NOMO-1 (cell line): ENCODE data around the gene GRK2.
"Not testable (repeated sequence)": the region's sequence is repeated elsewhere in the genome, so short reads cannot be mapped to it uniquely, and the experiment has no call there.

Experiments used
- DNase-seq, 2 experiments: peaks; one replicate each; lab custom pipeline; 2025; ENCODE audit not compliant: unreplicated experiment in 2 of 2; lab: John Stamatoyannopoulos, UW

GRK2 gene

GRCh38 chr11:67253872-67254624 lies 12.2 kb upstream of the GRK2 start:
- DNase-seq, result no peak

DNA sequence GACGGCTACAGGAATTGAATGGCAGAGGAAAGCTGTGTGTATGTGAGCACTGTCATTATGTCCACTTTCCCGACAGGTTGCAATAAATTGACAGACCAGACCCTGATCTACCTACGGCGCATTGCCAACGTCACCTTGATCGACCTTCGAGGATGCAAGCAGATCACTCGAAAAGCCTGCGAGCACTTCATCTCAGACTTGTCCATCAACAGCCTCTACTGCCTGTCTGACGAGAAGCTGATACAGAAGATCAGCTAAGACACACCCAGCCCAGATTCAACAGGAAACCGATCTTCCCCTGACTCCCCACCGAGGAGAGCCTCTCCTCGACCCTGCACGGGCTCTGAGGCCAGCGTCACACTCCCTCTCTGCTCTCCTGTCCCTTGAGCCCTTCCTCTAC lies 11.5 kb upstream of the GRK2 start:
- no peak for DNase-seq

DNA sequence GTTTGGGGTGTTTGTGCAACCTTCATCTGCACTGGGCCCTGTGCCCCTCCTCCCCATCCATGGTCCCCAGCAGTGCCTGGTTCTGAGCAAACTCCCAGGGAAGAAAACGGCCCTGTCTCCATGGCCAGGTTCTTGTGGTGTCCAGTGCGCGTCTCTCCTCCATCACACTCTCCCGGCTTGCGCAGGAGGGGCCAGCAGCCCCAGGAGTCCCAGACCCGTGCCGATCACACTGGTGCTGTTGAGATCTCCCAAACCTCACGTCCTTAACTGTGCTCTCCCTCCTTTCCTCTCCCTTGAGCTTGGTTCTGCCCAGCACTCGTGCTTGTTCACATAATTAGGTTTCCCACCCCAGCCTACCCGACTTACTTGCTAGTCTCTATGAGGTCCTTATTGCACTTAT lies 10.9 kb upstream of the GRK2 start:
- DNase-seq, result no peak

- no peak for DNase-seq
These were observed 10.4 kb upstream of the GRK2 start for GRCh38 chr11:67255864-67256263.

DNA sequence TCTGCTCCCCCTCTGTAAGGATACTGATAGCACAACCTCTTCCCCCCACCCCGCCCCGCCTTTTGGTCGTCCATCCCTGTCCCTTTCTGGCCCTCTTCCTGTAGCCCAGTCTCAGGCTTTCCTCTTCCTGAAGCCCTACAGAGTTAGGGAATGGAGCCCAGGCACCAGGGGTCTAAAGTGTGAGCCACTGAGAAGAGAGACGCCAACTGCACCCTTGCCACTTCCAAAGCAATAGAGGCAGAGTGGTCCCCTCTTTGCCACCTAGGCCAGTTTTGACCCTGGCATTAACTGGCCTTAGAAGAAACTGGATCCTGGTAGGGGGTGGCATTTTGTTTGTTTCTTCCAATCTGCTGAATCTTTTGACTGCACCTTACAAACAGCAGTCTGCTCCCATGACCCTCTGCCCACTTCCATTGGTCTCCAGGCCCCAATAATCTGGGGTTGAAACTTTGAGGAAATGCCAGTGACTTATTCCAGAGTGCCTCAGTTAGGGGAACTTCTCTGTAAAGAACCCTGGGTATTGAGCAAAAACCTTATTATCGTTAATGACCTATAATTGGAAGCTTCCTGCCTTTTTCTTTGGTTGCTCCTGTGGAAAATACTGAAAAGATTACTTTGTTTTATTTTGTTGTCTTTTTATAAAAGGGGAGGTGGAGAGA lies 9.7 kb upstream of the GRK2 start:
- peak; percentile 38 to 77 for DNase-seq

DNA sequence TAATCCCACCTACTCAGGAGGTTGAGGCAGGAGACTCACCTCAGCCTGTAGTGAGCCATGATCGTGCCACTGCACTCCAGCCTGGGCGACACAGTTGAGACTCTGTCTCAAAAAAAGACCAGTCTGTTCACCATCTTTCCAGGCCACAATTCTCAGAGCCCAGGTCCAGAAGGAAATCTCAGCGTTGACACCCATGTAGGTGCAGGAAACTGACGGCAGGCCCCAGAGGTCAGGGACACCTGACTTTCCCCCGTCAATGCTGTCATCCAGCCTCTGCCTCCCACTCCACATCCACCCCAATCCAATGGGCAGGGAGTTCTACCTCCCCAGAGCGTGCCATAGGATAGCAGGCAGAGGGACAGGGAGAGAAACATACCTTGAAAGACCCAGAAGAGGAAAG lies 5.9 kb upstream of the GRK2 start:
- DNase-seq, result no peak

GRCh38 chr11:67260885-67261639 lies 5.2 kb upstream of the GRK2 start:
- DNase-seq, result not testable (repeated sequence)

- DNase-seq, result no peak
These were observed 4.7 kb upstream of the GRK2 start for GRCh38 chr11:67261640-67261945.

GRCh38 chr11:67261946-67262681 lies 4.2 kb upstream of the GRK2 start:
- DNase-seq, result no peak

DNA sequence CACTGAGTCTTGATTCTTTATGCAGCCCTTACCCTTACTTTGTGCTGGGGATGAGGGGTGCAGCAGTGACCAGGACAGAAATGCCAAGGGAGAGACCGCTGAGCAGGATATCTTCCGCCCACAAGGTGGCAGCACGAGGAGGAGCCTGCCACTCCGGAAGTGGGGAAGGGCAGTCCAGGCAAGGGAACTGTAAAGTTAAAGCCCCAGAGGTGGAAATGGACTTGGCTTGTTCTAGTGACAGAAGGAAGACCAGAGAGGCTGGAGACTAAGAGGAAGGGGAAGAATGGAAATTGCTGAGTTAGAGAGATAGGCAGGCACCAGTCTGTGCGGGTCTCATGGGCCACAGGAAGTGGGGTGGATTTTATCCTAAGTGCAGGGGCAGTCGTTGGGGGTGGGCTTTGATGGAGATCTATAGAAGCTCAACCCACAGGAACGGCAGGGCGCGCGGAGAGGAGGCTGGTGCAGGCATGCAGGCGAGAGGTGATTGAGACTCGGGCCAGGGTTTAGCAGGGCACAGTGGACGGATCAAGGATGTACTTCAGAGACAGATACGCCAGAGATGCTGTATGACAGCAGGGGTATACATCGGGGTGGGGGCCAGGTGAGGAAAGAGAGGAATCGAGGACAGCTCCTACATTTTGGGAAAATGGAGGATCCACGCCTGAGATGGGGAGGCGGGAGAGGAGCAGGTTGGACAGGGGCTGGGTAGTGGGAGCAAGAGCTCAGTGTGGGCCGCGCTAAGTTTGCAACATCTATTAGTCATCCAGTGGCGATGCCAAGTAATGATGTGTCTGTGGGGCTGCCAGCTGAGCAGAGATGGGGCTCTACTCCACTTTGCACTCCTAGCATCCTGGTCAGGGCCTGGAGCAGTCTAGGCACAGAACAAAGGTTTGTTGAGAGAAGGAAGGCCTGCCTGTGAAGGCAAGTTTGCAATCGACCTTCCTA lies 3.3 kb upstream of the GRK2 start:
- DNase-seq, result peak; percentile 87 to 89

GRCh38 chr11:67264260-67264659 lies 2.0 kb upstream of the GRK2 start:
- DNase-seq, result no peak

- no peak for DNase-seq
These were observed 1.2 kb upstream of the GRK2 start for GRCh38 chr11:67264877-67265632.

GRCh38 chr11:67265633-67266448 lies 432 bp upstream of the GRK2 start:
- peak; percentile 50 to 75 for DNase-seq

GRCh38 chr11:67267188-67268080 lies 1.2 kb downstream of the GRK2 start:
- DNase-seq, result no peak

DNA sequence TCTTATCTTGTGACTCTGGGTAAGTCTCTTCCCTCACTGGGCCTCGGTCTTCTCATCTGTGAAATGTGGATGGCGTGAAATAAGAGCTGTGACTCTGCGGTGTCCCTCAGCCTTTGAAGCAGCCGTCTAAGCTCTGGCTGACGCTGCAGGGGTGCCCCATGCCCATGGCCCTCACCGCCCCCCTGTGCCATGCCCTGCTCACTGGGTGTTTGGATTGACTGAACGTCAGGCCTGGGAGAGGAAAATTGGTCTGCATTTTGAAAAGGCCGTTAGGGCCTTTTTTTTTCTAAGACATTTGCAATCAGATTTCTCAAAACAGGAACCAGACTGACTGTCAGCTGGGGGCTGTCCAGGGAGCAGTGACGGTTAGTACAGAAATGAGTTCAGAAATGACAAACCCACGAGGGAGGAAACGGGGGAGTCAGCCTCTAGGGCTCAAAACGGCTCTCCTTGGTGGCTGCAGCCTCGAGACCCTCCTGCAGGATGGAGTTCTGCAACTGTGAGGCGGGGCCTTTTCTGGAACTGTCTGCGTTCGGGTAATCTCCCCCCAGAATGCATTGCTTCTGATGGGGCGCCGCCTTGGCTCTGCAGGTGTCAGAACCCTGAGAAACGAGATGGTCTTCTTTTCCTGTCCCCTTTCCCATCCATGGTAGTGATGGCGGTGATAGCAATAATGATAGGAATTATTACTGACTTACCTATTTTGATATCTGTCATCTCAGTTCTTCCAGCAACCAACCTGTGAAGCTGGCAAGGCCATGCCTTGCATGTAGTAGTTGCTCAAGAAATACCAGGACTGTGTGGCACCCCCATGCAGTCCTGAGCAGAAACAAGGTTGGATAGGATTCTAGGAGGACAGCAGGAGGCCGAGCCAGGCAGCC lies 2.0 kb downstream of the GRK2 start:
- DNase-seq, result peak; percentile 92 to 94

DNA sequence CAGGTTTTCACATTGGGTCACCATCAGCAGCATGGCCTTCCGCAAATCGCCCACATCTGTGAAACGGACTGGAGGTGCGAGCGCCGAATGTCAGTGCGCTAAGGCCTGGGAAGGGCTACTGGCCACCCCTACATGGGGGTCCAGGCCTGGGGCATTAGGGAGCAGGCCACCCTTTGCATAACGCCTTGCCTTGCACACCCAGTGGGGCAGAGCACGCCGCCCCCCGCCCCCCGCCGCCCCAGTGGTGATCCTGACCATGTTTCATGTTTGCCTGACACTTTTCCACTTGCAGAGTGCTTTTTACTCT lies 2.6 kb downstream of the GRK2 start:
- DNase-seq, result no peak
